ENCODE measurements around the gene LECT2.

DNA sequence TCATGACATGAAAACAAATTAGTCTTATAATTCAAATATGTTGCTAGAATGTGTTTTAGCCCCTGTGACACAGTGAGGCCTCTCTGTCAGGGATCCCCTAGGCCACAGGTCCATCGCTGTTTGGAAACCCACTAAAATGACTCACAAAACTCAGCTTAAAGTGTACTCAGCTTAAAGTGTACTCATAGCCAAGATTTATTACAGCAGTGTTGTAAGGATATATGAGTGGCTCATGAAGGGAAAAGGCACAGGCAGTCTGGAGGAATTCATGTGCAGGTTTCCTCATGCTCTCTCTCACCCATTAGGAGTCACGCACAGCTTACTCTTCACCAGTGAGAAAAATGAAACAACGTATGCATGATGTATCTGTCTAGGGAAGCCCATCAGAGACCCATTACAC is 49.7 kb upstream of the LECT2 start:
- TF ChIP-seq, protein P1, sequence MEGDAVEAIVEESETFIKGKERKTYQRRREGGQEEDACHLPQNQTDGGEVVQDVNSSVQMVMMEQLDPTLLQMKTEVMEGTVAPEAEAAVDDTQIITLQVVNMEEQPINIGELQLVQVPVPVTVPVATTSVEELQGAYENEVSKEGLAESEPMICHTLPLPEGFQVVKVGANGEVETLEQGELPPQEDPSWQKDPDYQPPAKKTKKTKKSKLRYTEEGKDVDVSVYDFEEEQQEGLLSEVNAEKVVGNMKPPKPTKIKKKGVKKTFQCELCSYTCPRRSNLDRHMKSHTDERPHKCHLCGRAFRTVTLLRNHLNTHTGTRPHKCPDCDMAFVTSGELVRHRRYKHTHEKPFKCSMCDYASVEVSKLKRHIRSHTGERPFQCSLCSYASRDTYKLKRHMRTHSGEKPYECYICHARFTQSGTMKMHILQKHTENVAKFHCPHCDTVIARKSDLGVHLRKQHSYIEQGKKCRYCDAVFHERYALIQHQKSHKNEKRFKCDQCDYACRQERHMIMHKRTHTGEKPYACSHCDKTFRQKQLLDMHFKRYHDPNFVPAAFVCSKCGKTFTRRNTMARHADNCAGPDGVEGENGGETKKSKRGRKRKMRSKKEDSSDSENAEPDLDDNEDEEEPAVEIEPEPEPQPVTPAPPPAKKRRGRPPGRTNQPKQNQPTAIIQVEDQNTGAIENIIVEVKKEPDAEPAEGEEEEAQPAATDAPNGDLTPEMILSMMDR (IDR thresholded peaks at IDR 0.05), result no peak
- TF ChIP-seq POLR2A (IDR thresholded peaks at IDR 0.05) (no peak), POLR2AphosphoS5 (IDR thresholded peaks at IDR 0.05) (no peak)
